Fibroblast of the aortic adventitia (primary cell): ENCODE results near the gene CDH2. TPM values are rescaled to one million over a fixed set of nuclear protein-coding genes. Genes with fewer than 3 reads are reported as not detected.

Experiments
- DNase-seq: peaks from one replicate; pipeline ENCODE4 v3.0.0-alpha.2; 2010; ENCODE audit warnings: low read depth
- H3K4me3 ChIP-seq: 2 replicates; pipeline ENCODE4 v1.5.1; 2011; ENCODE audit warnings: low read depth, mild to moderate bottlenecking, control low read depth, low read length, moderate library complexity
- total RNA-seq: library from RNA; depleted of rRNA; stranded (reverse); fragments of >200 nt; gene quantifications from 2 replicates; pipeline ENCODE4 v1.2.3, GENCODE V29; 2012; ENCODE audit warnings: low replicate concordance
- TF ChIP-seq, protein P1 (sequence below): IDR thresholded peaks from 2 replicates; pipeline ENCODE4 v1.5.1; 2011; ENCODE audit warnings: mild to moderate bottlenecking, low read length, control low read depth, inconsistent platforms; ENCODE audit not compliant: insufficient read depth

CDH2 gene
- total RNA-seq, 1 donor: 64.1 TPM

DNA sequence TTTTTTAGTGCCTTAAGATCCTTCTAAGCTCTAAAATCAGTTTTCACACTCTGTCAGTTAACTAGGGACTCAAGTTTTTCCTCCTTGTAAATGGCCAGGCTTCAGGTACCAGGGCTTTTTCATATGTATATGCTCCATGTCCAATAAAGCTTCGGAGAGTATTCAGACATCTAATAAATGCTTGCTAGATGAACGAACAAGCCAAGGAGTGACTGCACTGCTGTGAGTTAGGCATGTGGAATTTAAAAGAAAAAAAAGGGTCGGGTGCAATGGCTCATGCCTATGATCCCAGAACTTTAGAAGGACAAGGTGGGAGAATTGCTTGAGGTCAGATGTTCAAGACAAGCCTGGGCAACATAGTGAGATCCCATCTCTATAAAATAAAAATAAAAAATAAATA, 81.9 kb downstream of the CDH2 start:
- no peak overlapping the region for H3K4me3 ChIP-seq
- TF ChIP-seq, protein P1, sequence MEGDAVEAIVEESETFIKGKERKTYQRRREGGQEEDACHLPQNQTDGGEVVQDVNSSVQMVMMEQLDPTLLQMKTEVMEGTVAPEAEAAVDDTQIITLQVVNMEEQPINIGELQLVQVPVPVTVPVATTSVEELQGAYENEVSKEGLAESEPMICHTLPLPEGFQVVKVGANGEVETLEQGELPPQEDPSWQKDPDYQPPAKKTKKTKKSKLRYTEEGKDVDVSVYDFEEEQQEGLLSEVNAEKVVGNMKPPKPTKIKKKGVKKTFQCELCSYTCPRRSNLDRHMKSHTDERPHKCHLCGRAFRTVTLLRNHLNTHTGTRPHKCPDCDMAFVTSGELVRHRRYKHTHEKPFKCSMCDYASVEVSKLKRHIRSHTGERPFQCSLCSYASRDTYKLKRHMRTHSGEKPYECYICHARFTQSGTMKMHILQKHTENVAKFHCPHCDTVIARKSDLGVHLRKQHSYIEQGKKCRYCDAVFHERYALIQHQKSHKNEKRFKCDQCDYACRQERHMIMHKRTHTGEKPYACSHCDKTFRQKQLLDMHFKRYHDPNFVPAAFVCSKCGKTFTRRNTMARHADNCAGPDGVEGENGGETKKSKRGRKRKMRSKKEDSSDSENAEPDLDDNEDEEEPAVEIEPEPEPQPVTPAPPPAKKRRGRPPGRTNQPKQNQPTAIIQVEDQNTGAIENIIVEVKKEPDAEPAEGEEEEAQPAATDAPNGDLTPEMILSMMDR: no peak
- peak; percentile 34 for DNase-seq

DNA sequence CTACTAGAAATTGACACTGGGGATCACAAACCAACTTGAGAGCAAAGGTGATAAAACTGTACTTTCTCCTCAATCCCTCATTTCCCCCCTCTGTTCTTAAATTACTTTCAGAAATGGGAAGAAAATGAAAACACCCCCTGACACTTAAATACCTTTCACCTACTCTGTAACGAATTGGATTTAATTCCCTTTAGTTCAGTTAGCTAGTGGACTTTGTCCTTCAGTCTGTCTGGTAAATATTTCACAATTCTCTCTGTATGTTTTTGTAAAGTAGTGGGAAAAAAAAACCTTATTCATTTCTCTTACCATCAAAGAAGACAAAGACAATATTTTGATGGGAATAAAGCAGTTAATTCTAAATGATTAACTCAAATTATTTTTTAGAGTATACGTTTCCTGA, 85.7 kb downstream of the CDH2 start:
- no peak overlapping the region for H3K4me3 ChIP-seq
- DNase-seq: no peak
- TF ChIP-seq, protein P1: no peak

DNA sequence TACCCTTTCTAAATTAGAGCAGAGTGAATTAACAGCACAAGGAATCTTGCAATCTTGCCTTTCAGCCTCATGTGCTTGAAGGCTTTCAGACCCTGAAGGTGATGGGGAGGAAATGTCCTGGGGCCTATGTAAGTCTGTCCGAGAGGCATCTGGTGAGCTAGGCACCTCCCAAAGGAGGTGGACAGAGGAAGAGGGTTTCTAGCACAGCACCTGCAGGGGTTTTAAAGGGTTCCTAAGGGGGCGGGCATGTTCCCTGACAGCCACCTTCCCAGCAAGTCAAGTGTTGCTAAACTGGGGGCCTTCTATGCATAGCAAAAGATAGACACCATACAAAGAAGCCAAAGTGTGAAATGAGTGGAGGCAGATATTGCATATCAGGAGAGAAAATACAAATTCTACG, 88.5 kb downstream of the CDH2 start:
- DNase-seq: no peak
- TF ChIP-seq, protein P1: no peak
- H3K4me3 ChIP-seq: no peak overlapping the region

DNA sequence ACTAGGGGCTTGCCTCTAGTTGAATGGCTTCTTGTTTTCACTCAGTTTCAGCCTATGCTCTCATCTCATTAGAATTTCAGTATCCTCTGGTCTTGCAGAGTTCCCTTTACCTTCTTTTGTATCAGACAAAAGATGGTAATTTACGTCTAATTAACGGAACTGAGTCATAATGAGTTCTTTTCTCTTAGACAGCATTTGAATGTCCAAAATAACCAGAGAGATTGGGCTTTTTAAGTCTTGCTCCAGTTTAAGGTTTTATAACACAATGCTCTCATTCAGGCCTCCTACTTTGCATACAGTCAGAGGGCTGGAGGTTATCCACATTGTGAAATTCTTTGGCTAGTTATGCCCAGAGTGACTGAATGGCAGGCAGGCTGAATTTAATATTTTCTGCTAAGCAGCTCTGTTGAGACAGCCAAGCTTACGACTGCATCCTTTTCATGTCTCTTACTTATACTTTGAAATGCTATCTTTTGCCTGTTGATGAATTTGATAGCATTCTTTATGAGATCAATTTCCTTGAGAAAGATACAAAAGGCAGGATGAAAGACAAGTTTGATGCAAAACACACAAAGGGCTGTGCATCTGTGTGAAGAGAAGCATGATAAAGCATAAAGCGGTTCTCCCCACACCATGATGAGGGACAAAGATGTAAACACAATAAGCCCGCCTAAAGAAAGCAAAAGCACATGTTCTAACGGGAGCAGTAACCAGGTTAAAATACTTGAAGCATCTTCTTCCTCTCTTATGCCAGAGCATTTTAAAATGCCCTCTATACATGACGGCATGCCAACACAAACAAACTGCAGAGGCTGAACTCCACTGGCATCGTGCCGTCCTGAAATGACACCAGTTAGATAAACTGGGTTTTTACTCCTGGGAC, 90.0 kb downstream of the CDH2 start:
- peak; percentile 88 for DNase-seq

DNA sequence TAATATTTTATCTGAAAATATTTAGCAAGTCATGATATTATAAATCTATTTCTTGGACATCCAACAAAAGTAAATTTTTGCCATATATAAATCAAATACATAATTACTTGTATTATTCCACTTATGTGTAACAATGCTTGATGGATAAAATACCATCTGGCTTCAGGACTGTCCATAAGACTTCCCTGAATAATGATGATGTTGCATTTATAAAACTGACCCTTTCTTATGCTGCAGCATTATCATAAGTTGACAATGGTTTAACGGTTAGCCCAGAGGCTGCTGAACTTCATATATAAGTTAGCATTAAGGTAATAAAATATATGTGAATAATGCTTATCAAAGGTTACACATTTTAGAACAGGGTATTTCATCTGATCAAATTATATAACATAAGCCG, 95.4 kb downstream of the CDH2 start:
- DNase-seq: no peak
- H3K4me3 ChIP-seq: no peak overlapping the region

More for the DNA sequence above, 90.0 kb downstream of the CDH2 start:
- TF ChIP-seq, protein P1: no peak
- peak overlapping the region; percentile 40 for H3K4me3 ChIP-seq

DNA sequence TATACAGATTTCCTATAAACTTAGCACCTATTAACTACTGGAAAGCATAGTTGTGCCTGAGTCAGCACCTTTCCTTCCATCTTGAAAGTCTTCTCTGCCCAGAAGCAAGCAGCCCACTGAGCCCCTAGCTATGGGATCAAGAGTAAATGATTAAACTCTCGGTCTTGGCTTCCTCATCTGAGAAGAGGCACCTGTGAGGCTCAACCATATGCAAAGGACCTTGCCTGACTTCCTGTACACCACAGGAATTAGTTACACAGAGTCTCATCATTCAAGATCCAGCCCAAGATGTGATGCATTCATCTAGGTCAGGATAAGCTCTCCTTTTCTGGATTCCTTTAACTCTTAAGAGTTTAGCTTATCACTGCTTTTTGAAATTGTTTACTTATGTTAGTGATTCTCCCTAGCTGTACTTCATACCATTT, 96.0 kb downstream of the CDH2 start:
- DNase-seq: peak; percentile 34
- TF ChIP-seq, protein P1: no peak
- no peak overlapping the region for H3K4me3 ChIP-seq

More for the DNA sequence above, 95.4 kb downstream of the CDH2 start:
- TF ChIP-seq, protein P1: no peak

DNA sequence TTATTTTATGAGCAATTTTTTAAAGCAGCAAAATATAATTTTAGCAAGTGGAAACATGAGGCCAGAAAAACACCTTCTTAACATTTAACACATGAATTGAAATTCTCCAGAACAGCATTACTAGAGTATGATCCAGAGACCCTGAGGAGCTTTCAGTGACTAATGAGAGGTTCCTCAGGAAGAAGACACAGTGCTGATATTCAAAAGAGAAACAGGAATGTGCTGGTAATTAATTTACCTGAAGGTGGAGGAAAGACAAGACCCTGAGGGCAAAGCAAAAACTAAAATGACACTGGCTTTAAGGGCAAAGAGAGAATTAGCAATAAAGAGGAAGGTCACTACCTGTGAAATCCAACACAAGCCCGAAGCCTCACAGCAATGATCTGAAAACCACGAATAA, 97.0 kb downstream of the CDH2 start:
- DNase-seq: no peak
- TF ChIP-seq, protein P1: no peak
- no peak overlapping the region for H3K4me3 ChIP-seq
